Uterus (tissue), 2 donors: Measurements from ENCODE around the gene NPHP3.
A peak's percentile ranks its signal among the peaks of the same experiment; 100 is the strongest.

ENCODE experiments used
- CTCF ChIP-seq, 4 experiments: fragments of 200-600 bp in 2 of 4; fragments of 450-650 bp in 2 of 4; sonication (generic) in 2 of 4; IDR thresholded peaks; one replicate each; pipeline ENCODE4 v1.5.1; 2016 to 2019; ENCODE audit warnings: antibody characterized with exemption in 4 of 4, mild to moderate bottlenecking in 2 of 4, moderate library complexity in 1 of 4
- POLR2A ChIP-seq, 2 donors: fragments of 450-650 bp; IDR thresholded peaks; one replicate each; pipeline ENCODE4 v1.6.1; 2016; ENCODE audit warnings: antibody characterized with exemption in 2 of 2, mild to moderate bottlenecking in 1 of 2, moderate library complexity in 1 of 2

- TF ChIP-seq CTCF (IDR thresholded peaks at IDR 0.05) (peak; percentile 78 to 82 (median 80)), POLR2A (IDR thresholded peaks at IDR 0.05) (no peak)
Measured at GRCh38 chr3:132641837-132642538, 80.2 kb downstream of the NPHP3 start.
